WTC11 (cell line): ENCODE data around the gene DOCK8. TPM values are rescaled to one million over a fixed set of nuclear protein-coding genes. Genes with fewer than 3 reads are reported as not detected.

Source experiments
- ATAC-seq: fragments of 200-7000 bp; cut with Tn5 transposase; 2 replicates; pipeline ENCODE4 v1.10.0; 2021; ENCODE audit warnings: mild to moderate bottlenecking, moderate library complexity
- CTCF ChIA-PET: fragments of 300-600 bp; sonication (Branson Sonifier 250); formaldehyde crosslinking; loops from one replicate; lab custom pipeline; 2021; ENCODE audit warnings: antibody characterized with exemption; lab: Charles Lee
- POLR2A ChIA-PET: fragments of 350-600 bp; sonication (Branson Sonifier 250); formaldehyde crosslinking; loops from one replicate; lab custom pipeline; 2021; ENCODE audit warnings: antibody characterized with exemption; lab: Charles Lee
- DNase-seq: peaks from one replicate; pipeline ENCODE4 v3.0.0; 2021; ENCODE audit warnings: low spot score
- H3K27ac Mint-ChIP-seq: 2 replicates; pipeline ENCODE4 v1.8.0; 2021; ENCODE audit warnings: mixed read lengths
- H3K27me3 Mint-ChIP-seq: 2 replicates; pipeline ENCODE4 v1.8.0; 2021; ENCODE audit warnings: low read depth, mild to moderate bottlenecking, moderate library complexity, mixed read lengths
- H3K36me3 Mint-ChIP-seq: 2 replicates; pipeline ENCODE4 v1.8.0; 2021; ENCODE audit warnings: mixed read lengths
- H3K4me1 Mint-ChIP-seq: 2 replicates; pipeline ENCODE4 v1.8.0; 2022; ENCODE audit warnings: mixed read lengths
- H3K4me3 Mint-ChIP-seq: 2 replicates; pipeline ENCODE4 v1.8.0; 2021; ENCODE audit warnings: mild to moderate bottlenecking, moderate library complexity, mixed read lengths
- H3K9me3 Mint-ChIP-seq: 2 replicates; pipeline ENCODE4 v1.8.0; 2021; ENCODE audit warnings: mixed read lengths
- ATF1 ChIP-seq: sonication (generic); formaldehyde crosslinking; IDR thresholded peaks from 2 replicates; pipeline ENCODE4 v1.8.1; 2023; ENCODE audit warnings: mild to moderate bottlenecking, moderate library complexity, missing genetic modification reagents
- CDX4 ChIP-seq: fragments of 250-450 bp; sonication (Bioruptor Pico); IDR thresholded peaks from 2 replicates; pipeline ENCODE4 v1.9.0; 2021; ENCODE audit warnings: moderate library complexity, mild to moderate bottlenecking, inconsistent platforms, borderline replicate concordance
- CTCF ChIP-seq: fragments of 200-600 bp; IDR thresholded peaks from 2 replicates; pipeline ENCODE4 v1.8.0; 2022; ENCODE audit warnings: antibody characterized with exemption
- FOXP1 ChIP-seq: sonication (generic); formaldehyde crosslinking; IDR thresholded peaks from 2 replicates; pipeline ENCODE4 v1.8.0; 2022; ENCODE audit warnings: missing genetic modification reagents, mild to moderate bottlenecking, moderate library complexity, borderline replicate concordance
- JAZF1 ChIP-seq: fragments of 250-450 bp; sonication (Bioruptor Pico); IDR thresholded peaks from 2 replicates; pipeline ENCODE4 v1.9.0; 2021; ENCODE audit warnings: moderate library complexity, mild to moderate bottlenecking, inconsistent platforms
- NFATC4 ChIP-seq: fragments of 250-450 bp; sonication (Bioruptor Pico); IDR thresholded peaks from 2 replicates; pipeline ENCODE4 v1.9.0; 2021; ENCODE audit warnings: mild to moderate bottlenecking
- SOX15 ChIP-seq: fragments of 250-450 bp; sonication (Bioruptor Pico); IDR thresholded peaks from 2 replicates; pipeline ENCODE4 v1.9.0; 2021; ENCODE audit warnings: mild to moderate bottlenecking
- SP1 ChIP-seq: sonication (generic); formaldehyde crosslinking; conservative IDR thresholded peaks from 2 replicates; pipeline ENCODE4 v1.8.1; 2022; ENCODE audit warnings: missing genetic modification reagents
- TEAD1 ChIP-seq: sonication (generic); formaldehyde crosslinking; IDR thresholded peaks from 2 replicates; pipeline ENCODE4 v1.8.0; 2022; ENCODE audit warnings: mild to moderate bottlenecking, missing genetic modification reagents
- ZNF396 ChIP-seq: fragments of 250-450 bp; sonication (Bioruptor Pico); IDR thresholded peaks from 2 replicates; pipeline ENCODE4 v1.8.0; 2021; ENCODE audit warnings: mild to moderate bottlenecking, moderate library complexity, borderline replicate concordance
- total RNA-seq: library from RNA; stranded (reverse); gene quantifications from 3 replicates; pipeline ENCODE4 v1.2.3, GENCODE V29; 2021
- TF ChIP-seq, protein P1 (sequence below): sonication (generic); formaldehyde crosslinking; IDR thresholded peaks from 2 replicates; pipeline ENCODE4 v1.8.0; 2022; ENCODE audit warnings: mild to moderate bottlenecking, missing genetic modification reagents
- TF ChIP-seq, protein P2 (sequence below): sonication (generic); formaldehyde crosslinking; IDR thresholded peaks from 2 replicates; pipeline ENCODE4 v1.8.1; 2022; ENCODE audit warnings: missing genetic modification reagents, borderline replicate concordance
- TF ChIP-seq, protein P3 (sequence below): sonication (generic); formaldehyde crosslinking; IDR thresholded peaks from 2 replicates; pipeline ENCODE4 v1.8.1; 2023; ENCODE audit warnings: mild to moderate bottlenecking, missing genetic modification reagents

The DOCK8 gene
- total RNA-seq, 1 experiment from 2014 or later: 3.2 TPM

GRCh38 chr9:512555-513272 is 298.0 kb downstream of the DOCK8 start:
- H3K9me3 Mint-ChIP-seq: peaks cover 8% of the 10 kb centered on the region
- no peak for ATAC-seq
- no peak for TF ChIP-seq FOXP1 (CRISPR knock-in tag)
- TF ChIP-seq JAZF1 (CRISPR knock-in tag): no peak
- TF ChIP-seq, protein P1, sequence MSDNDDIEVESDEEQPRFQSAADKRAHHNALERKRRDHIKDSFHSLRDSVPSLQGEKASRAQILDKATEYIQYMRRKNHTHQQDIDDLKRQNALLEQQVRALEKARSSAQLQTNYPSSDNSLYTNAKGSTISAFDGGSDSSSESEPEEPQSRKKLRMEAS (CRISPR knock-in tag): no peak
- TF ChIP-seq CTCF: no peak
- TF ChIP-seq, protein P2, sequence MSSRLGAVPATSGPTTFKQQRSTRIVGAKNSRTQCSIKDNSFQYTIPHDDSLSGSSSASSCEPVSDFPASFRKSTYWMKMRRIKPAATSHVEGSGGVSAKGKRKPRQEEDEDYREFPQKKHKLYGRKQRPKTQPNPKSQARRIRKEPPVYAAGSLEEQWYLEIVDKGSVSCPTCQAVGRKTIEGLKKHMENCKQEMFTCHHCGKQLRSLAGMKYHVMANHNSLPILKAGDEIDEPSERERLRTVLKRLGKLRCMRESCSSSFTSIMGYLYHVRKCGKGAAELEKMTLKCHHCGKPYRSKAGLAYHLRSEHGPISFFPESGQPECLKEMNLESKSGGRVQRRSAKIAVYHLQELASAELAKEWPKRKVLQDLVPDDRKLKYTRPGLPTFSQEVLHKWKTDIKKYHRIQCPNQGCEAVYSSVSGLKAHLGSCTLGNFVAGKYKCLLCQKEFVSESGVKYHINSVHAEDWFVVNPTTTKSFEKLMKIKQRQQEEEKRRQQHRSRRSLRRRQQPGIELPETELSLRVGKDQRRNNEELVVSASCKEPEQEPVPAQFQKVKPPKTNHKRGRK (CRISPR knock-in tag): no peak
- TF ChIP-seq ATF1: no peak
- no peak for TF ChIP-seq NFATC4 (CRISPR knock-in tag)
- TF ChIP-seq TEAD1 (CRISPR knock-in tag): no peak
- TF ChIP-seq SOX15: no peak
- TF ChIP-seq, protein P3, sequence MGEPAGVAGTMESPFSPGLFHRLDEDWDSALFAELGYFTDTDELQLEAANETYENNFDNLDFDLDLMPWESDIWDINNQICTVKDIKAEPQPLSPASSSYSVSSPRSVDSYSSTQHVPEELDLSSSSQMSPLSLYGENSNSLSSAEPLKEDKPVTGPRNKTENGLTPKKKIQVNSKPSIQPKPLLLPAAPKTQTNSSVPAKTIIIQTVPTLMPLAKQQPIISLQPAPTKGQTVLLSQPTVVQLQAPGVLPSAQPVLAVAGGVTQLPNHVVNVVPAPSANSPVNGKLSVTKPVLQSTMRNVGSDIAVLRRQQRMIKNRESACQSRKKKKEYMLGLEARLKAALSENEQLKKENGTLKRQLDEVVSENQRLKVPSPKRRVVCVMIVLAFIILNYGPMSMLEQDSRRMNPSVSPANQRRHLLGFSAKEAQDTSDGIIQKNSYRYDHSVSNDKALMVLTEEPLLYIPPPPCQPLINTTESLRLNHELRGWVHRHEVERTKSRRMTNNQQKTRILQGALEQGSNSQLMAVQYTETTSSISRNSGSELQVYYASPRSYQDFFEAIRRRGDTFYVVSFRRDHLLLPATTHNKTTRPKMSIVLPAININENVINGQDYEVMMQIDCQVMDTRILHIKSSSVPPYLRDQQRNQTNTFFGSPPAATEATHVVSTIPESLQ: no peak
- no peak for TF ChIP-seq ZNF396 (CRISPR knock-in tag)
- TF ChIP-seq SP1: no peak
- no peak for TF ChIP-seq CDX4
- POLR2A ChIA-PET: no interaction called here
- H3K4me3 Mint-ChIP-seq: no peak overlapping the region
- DNase-seq: no peak
- peaks cover 8% of the 10 kb centered on the region; the same call in 1 of the 2 replicates for H3K36me3 Mint-ChIP-seq
- no peak overlapping the region for H3K27ac Mint-ChIP-seq
- peaks cover 9% of the 10 kb centered on the region for H3K4me1 Mint-ChIP-seq
- H3K27me3 Mint-ChIP-seq: no peaks in the 10 kb centered on the region
- CTCF ChIA-PET: no interaction called here

Other genes starting within 250 kb of the DOCK8 start
- 16.1 to 18.5 TPM (median 17.1 TPM) in 3 replicates for gene WASHC1, start 185.4 kb upstream of the DOCK8 start, total RNA-seq
- gene FOXD4, start 96.4 kb upstream of the DOCK8 start, total RNA-seq: 0.13 to 0.25 TPM (median 0.21 TPM) in 3 replicates
- gene ZNG1A, start 35.8 kb upstream of the DOCK8 start, total RNA-seq: 39.1 to 45.1 TPM (median 44.4 TPM) in 3 replicates